Effector memory CD4-positive, alpha-beta T cell (primary cell): ENCODE data around the gene ODF2L.

Experiments
- DNase-seq, 3 donors: peaks; one replicate each; pipeline ENCODE4 v3.0.0-alpha.2; 2020
- H3K27ac ChIP-seq: 2 replicates; pipeline ENCODE4 v1.7.0; 2013; ENCODE audit warnings: mild to moderate bottlenecking, low read length, moderate library complexity; ENCODE audit not compliant: insufficient read depth, poor library complexity, severe bottlenecking
- H3K27me3 ChIP-seq: replicated peaks from 2 replicates; pipeline ENCODE4 v1.7.0; 2013; ENCODE audit warnings: mild to moderate bottlenecking, low read length; ENCODE audit not compliant: insufficient read depth, control insufficient read depth, poor library complexity, severe bottlenecking
- H3K36me3 ChIP-seq: 2 replicates; pipeline ENCODE4 v1.7.0; 2013; ENCODE audit warnings: mild to moderate bottlenecking, low read length, moderate library complexity; ENCODE audit not compliant: control insufficient read depth, insufficient read depth
- H3K4me1 ChIP-seq: 2 replicates; pipeline ENCODE4 v1.7.0; 2013; ENCODE audit warnings: low read length, mild to moderate bottlenecking; ENCODE audit not compliant: control insufficient read depth, insufficient read depth, poor library complexity, severe bottlenecking
- H3K4me3 ChIP-seq: 2 replicates; pipeline ENCODE4 v1.7.0; 2013; ENCODE audit warnings: low read length, low read depth, mild to moderate bottlenecking; ENCODE audit not compliant: insufficient read depth, poor library complexity, severe bottlenecking
- H3K9me3 ChIP-seq: 2 replicates; pipeline ENCODE4 v1.7.0; 2013; ENCODE audit warnings: mild to moderate bottlenecking, low read length, moderate library complexity; ENCODE audit not compliant: control insufficient read depth

The ODF2L gene

DNA sequence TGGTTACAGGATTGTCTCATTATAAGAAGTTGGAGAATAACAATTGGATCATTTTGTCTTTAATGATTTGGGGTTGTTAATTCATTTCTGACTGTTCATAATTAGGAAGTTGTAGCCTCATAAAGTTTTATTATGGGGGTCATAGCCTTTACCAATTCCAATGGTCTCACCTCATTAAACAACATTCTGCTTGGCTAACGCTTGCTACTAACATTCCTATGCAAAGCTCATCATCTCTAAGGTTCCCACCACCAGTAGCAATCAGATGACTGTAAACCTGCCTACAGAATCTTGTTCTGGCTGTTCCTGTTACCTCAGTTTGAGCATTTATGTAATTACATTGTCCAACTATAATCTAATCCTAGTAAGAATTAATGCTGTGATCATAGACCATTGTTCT is 60.2 kb downstream of the ODF2L start:
- no peaks in the 10 kb centered on the region for H3K4me1 ChIP-seq
- no peaks in the 10 kb centered on the region for H3K27me3 ChIP-seq
- no peaks in the 10 kb centered on the region for H3K36me3 ChIP-seq
- DNase-seq = no peak
- H3K4me3 ChIP-seq = no peak overlapping the region
- H3K9me3 ChIP-seq = no peaks in the 10 kb centered on the region
- H3K27ac ChIP-seq = no peak overlapping the region

DNA sequence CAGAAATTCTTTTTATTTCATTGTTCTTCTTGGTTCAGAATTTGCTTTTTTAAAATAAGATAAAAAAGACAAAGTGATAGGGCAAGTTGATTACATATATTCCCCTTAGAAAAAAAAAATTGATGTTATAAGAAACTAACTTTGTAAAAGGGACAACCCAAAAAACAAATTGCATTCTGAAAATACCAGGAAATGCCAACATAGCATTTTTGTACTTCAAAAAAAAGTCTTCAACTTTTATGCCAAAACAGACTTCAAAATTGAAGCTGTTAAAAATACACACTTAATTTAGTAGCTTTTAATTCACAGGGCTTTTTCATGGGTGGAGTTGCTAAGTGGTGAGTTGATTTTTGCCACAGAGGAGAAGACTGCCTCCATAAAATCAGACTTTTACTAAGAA is 70.9 kb downstream of the ODF2L start:
- Histone ChIP-seq H3K4me1 (no peaks in the 10 kb centered on the region), H3K4me3 (no peak overlapping the region), H3K36me3 (no peaks in the 10 kb centered on the region), H3K27ac (no peak overlapping the region), H3K9me3 (no peaks in the 10 kb centered on the region), H3K27me3 (no peaks in the 10 kb centered on the region)
- DNase-seq = no peak

DNA sequence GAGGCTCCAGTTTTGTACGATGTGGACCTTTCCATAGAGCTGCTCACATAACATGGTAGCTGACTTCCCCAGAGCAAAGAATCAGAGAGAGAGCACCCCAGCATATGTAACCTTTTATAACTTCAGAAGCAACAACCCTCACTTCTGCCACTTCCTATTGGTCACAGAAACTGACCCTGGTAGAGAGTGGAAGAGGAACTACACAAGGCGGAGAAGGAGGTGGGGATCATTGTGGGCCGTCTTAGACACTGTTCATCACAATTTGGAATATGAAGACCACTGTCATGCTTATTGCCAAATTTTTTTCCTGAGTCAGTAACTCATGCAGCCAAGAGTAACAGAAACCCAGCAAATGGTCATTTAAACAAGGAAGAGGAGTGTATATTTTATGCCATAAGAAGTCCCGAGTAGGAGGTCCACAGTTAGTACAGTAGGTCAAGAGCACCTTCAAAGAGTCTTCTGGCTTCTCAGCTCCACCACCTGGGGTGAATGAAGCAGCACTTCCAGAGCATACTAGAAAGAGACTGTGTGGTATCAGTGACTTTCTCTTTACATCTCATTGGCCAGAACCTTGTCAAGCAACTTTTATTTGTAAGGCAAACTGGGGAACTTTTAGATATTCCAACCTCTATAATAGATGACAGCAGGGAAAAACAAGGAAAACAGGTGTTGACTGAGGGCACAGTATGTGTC is 71.8 kb downstream of the ODF2L start:
- no peaks in the 10 kb centered on the region for H3K36me3 ChIP-seq
- no peak for DNase-seq

DNA sequence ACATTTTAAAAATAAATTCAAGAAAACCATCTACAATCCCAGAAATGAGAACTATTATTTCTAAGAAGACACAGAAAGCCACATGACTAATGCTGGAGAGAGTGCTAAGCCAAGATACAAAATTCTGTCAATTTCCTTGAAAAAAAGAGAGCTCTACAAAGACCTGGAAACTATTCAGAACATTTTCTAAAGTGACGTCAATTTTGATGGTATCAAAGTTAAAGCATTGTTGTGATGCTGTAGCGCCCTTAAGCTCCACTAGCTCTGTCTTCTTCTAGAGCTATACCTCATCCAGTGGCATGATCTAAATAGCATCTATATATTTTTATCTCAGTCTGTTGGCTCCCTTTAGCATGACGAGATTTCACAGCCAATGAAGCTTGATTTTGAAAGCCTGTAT is 73.9 kb downstream of the ODF2L start:
- H3K4me1 ChIP-seq = no peaks in the 10 kb centered on the region
- H3K9me3 ChIP-seq = no peaks in the 10 kb centered on the region
- DNase-seq = no peak
- no peaks in the 10 kb centered on the region for H3K36me3 ChIP-seq
- no peak overlapping the region for H3K27ac ChIP-seq
- H3K4me3 ChIP-seq = no peak overlapping the region
- H3K27me3 ChIP-seq = no peaks in the 10 kb centered on the region

More for the DNA sequence above, 71.8 kb downstream of the ODF2L start:
- Histone ChIP-seq H3K27me3 (no peaks in the 10 kb centered on the region), H3K27ac (no peak overlapping the region), H3K9me3 (no peaks in the 10 kb centered on the region), H3K4me1 (no peaks in the 10 kb centered on the region), H3K4me3 (no peak overlapping the region)

DNA sequence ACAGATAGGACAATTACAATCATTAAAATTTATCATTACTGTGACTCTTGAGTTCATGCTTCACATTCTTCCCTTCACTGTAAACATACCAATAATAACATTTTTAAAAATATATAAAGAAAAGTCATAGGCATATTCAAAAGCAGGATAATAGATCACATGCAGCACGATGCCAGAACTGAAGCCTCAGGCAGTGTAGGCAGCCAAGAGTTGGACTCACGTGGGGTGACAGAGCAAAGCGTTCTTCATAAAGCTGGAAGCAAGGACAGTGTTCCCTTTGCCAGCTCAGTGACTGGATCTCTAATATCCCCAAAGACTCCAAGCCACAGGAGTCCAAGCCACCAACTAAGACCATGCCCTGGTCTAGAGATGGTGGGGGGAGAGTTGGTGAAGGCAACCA is 77.7 kb downstream of the ODF2L start:
- Histone ChIP-seq H3K4me1 (no peaks in the 10 kb centered on the region), H3K4me3 (no peak overlapping the region), H3K9me3 (no peaks in the 10 kb centered on the region), H3K27ac (no peak overlapping the region), H3K27me3 (no peaks in the 10 kb centered on the region), H3K36me3 (no peaks in the 10 kb centered on the region)
- DNase-seq = no peak

DNA sequence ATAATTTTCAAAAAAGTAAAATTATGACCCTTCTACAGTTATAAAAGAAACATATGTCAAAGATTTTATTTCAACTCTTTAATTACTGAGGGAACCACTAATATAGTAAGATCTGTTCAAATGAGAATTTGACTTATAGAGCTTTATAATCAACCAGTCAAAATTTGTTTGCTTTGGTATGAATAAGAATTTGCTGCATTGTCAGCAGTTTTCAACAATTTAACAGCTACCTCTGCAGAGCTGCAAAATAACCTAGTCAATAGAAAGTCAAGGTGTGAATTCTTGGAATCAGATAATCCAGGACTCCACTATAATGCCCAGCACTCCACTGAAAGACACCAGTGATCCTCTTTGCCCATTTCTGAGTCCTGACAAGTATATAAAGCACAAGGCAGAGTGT is 78.2 kb downstream of the ODF2L start:
- no peaks in the 10 kb centered on the region for H3K9me3 ChIP-seq
- H3K4me1 ChIP-seq = no peaks in the 10 kb centered on the region
- no peak for DNase-seq
- H3K36me3 ChIP-seq = no peaks in the 10 kb centered on the region
- H3K27me3 ChIP-seq = no peaks in the 10 kb centered on the region
- no peak overlapping the region for H3K4me3 ChIP-seq
- H3K27ac ChIP-seq = no peak overlapping the region

DNA sequence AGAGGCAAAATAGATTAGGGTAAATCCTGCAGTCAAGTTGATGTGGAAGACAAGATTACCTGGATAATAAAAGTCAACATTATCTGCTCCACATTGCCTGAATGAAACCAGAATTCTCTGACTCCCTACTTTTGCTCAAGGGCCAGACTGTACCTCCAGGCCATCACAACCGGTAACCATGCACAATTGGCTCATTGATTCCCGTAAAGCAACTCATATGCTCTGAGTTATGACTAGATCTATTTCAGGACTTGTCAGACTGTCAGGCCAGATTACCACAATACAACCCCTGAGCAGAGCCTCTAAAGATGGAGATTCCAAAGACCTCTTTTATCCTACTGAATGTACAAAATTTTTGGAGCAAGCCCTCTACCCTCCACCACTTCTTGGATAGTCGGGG is 90.4 kb downstream of the ODF2L start:
- no peaks in the 10 kb centered on the region for H3K4me1 ChIP-seq
- H3K27ac ChIP-seq = no peak overlapping the region
- no peak overlapping the region for H3K4me3 ChIP-seq
- DNase-seq = no peak
- H3K36me3 ChIP-seq = no peaks in the 10 kb centered on the region
- H3K9me3 ChIP-seq = no peaks in the 10 kb centered on the region
- no peaks in the 10 kb centered on the region for H3K27me3 ChIP-seq

DNA sequence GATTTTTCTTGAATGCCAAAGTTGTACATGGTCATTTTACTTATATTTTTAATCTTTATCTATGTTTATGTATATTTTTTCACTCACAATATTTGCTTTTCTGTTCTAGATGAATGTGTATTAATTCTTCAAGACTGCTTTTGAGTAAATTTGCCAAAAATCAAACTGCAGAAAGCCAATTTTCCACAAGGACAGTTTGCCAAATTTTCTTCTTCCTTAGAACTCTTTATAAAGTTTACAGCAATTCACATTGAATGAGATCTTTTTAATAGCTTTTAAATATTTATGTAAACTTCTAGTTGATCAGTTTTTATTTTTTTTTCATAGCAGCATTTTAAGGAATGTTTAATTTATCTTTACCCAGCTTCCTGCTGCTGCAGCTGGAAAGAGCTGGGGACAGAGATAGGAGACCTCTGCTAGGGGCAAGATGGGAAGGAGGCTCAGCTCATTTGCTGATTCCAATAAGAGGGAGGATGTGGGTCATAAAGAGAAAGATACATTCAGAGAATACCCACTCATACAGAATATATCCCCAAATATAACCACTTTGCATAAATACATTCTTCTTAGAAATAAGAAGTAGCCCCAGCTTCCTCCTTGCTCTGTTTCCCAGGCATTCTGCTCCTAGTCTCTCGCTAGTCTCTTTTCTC is 93.0 kb downstream of the ODF2L start:
- DNase-seq = no peak
- H3K9me3 ChIP-seq = no peaks in the 10 kb centered on the region
- H3K27ac ChIP-seq = no peak overlapping the region
- no peaks in the 10 kb centered on the region for H3K4me1 ChIP-seq
- H3K36me3 ChIP-seq = no peaks in the 10 kb centered on the region
- no peaks in the 10 kb centered on the region for H3K27me3 ChIP-seq
- no peak overlapping the region for H3K4me3 ChIP-seq
